K562 (cell line): ENCODE results near the gene NME7. TPM values are rescaled to one million over a fixed set of nuclear protein-coding genes. Genes with fewer than 3 reads are reported as not detected.

Source experiments
- ARID1B ChIP-seq: fragments of 450-650 bp; IDR thresholded peaks from 2 replicates; pipeline ENCODE4 v1.6.1; 2016; ENCODE audit warnings: antibody characterized with exemption, mild to moderate bottlenecking, inconsistent platforms
- EP300 ChIP-seq: IDR thresholded peaks from 2 replicates; pipeline ENCODE4 v1.6.1; 2012; ENCODE audit warnings: low read length, improper control_type of control experiment
- ETV6 ChIP-seq, 3 experiments: fragments of 150-350 bp in 1 of 3; sonication (generic) in 1 of 3; formaldehyde crosslinking in 1 of 3; IDR thresholded peaks; 2 replicates each; pipeline versions ENCODE4 v1.6.1 to v1.8.0; 2014 to 2022; ENCODE audit warnings: borderline replicate concordance in 2 of 3, low read depth in 2 of 3, antibody characterized with exemption in 1 of 3, low read length in 1 of 3, mild to moderate bottlenecking in 1 of 3, missing genetic modification reagents in 1 of 3
- GTF3C2 ChIP-seq: IDR thresholded peaks from 3 replicates; pipeline ENCODE4 v1.6.1; 2011; ENCODE audit warnings: borderline replicate concordance, mild to moderate bottlenecking, moderate library complexity; ENCODE audit not compliant: insufficient read length; ENCODE audit errors: extremely low read depth
- HDAC1 ChIP-seq, 2 experiments: fragments of 450-650 bp; IDR thresholded peaks; 2 replicates each; pipeline ENCODE4 v1.6.1; 2016 to 2017; ENCODE audit warnings: inconsistent platforms in 1 of 2, mild to moderate bottlenecking in 1 of 2, moderate library complexity in 1 of 2
- RERE ChIP-seq: sonication (generic); formaldehyde crosslinking; IDR thresholded peaks from 2 replicates; pipeline ENCODE4 v1.8.0; 2023; ENCODE audit warnings: missing genetic modification reagents, mild to moderate bottlenecking, borderline replicate concordance
- ZBTB40 ChIP-seq, 2 experiments: fragments of 450-650 bp in 1 of 2; sonication (generic) in 1 of 2; formaldehyde crosslinking in 1 of 2; IDR thresholded peaks; 2 replicates each; pipeline versions ENCODE4 v1.7.1 to v1.9.0; 2016 to 2022; ENCODE audit warnings: inconsistent platforms in 1 of 2, mild to moderate bottlenecking in 1 of 2, missing genetic modification reagents in 1 of 2
- ZNF224 ChIP-seq: sonication (generic); formaldehyde crosslinking; IDR thresholded peaks from 2 replicates; pipeline ENCODE4 v1.8.0; 2022; ENCODE audit warnings: mild to moderate bottlenecking, missing genetic modification reagents
- ZNF263 ChIP-seq: sonication (generic); formaldehyde crosslinking; IDR thresholded peaks from 2 replicates; pipeline ENCODE4 v1.8.0; 2022; ENCODE audit warnings: mild to moderate bottlenecking, missing genetic modification reagents, borderline replicate concordance
- polyA plus RNA-seq, 8 experiments: library from polyadenylated mRNA; depleted of rRNA in 4 of 8; stranded (reverse) in 5 of 8; unstranded in 3 of 8; fragments of >200 nt; fragmentation: Nextera tagmentation in 2 of 8; fragmentation: Illumina TruSeq in 1 of 8; extraction: Ambion mirVana in 2 of 8; extraction: Trizol in 1 of 8; gene quantifications; 2 replicates each; pipeline versions ENCODE4 v1.2.1 to v1.2.3, GENCODE V29; 2011 to 2014; ENCODE audit warnings: inconsistent platforms in 1 of 8, missing spikeins in 1 of 8
- total RNA-seq, 7 experiments: library from RNA; depleted of rRNA in 6 of 7; stranded (reverse); fragments of >200 nt in 6 of 7; fragmentation: Illumina TruSeq in 2 of 7; extraction: Trizol in 2 of 7; gene quantifications; 2 replicates each; pipeline versions ENCODE4 v1.2.1 to v1.2.3, GENCODE V29; 2011 to 2021; ENCODE audit warnings: low replicate concordance in 1 of 7

The NME7 gene
- total and polyA plus RNA-seq, 9 of the 15 experiments (the other 6 are each of a cell fraction or from before 2014, with no cell fraction given), result 7.9 to 43.2 (median 23.9) TPM

GRCh38 chr1:169326956-169327268, 40.7 kb downstream of the NME7 start (continued):
- TF ChIP-seq ZBTB40 (IDR thresholded peaks at IDR 0.05) (no peak), ZBTB40 (CRISPR knock-in tag; IDR thresholded peaks at IDR 0.05) (no peak), EP300 (peak; percentile 66; the same call in 1 of the 2 replicates), RERE (CRISPR knock-in tag) (no peak), ZNF224 (CRISPR knock-in tag) (no peak), HDAC1 (IDR thresholded peaks at IDR 0.05) (0 out of 4 replicates have a peak, but pooled peaks of 1 of the 2 experiments have one; percentile 12), ETV6 (IDR thresholded peaks at IDR 0.05; ENCODE audit: borderline replicate concordance in 1 of 2, low read depth in 2 of 2, low read length in 1 of 2) (no peak), ETV6 (CRISPR knock-in tag; IDR thresholded peaks at IDR 0.05; ENCODE audit: borderline replicate concordance) (no peak), ZNF263 (no peak), GTF3C2 (no peak), ARID1B (peak; percentile 75)
